ENCODE results near the gene MACF1.

The MACF1 gene

GRCh38 chr1:39266269-39266668 is 61.8 kb downstream of the MACF1 start:
- no peak for DNase-seq

DNA sequence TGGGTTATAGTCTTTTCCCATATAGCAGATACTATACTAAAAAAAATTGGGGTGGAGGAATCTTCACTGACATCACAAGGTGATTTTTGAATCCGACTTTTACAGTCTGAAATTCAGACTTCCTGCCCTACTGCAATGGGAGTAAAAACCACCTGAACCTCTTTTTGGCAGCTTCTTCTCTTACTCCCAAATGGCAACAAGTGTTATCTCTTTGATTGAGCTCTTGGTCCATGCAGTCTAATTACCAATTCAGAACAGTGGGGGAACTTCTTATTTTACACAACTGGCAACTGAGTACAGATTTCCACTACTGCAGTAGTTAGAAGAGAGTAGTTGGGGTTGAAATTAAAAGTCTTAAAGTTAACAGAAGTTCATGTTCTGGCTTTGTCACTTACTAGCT is 62.3 kb downstream of the MACF1 start:
- DNase-seq: no peak

GRCh38 chr1:39268112-39268581 is 63.7 kb downstream of the MACF1 start:
- no peak for DNase-seq

DNA sequence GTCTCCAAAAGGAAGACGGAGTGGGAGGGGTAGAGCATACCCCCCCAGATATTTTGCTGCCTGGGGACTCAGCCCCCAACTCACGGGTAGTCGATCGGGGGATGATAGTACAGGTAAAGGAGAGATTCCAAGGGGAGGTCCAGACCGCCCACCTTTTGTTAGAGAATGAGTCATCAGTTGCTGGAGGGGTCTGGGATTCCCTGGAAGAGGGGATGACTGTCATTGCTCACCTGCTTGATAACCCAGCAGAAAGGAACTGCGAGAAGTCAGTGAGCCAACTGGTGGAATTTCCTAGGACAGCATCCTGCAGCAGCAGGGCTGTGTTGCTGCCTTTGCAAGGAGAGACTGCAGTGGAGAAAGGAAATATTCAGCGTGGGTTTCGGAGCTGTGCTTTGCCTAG is 64.4 kb downstream of the MACF1 start:
- DNase-seq: no peak

GRCh38 chr1:39269349-39269748 is 64.9 kb downstream of the MACF1 start:
- no peak for DNase-seq

DNA sequence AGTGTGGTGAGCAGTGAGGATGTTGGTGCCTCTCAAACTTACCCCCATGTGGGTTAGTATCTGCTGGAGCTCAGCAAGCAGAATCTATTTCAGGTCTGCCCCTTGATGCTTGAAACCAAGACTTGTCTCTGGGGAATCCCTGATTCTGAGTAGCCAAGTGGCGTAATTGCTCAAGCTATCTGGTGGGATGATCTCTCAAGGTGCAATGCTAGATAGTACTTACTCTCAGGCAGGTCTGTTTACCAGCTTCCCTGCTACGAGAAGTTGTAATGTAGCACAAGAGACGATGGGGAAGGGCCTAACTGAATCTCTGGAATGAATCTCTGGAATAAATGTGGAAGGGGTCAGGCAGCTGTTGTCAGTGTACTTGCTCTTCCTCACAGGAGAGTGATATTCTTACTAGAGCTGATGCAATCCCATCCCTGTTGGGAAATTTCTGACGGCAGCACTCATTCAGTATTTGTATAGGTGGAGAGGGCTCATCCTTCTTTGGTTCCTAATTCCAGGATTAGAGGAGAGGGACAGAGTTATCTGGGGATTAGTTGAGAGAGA is 65.4 kb downstream of the MACF1 start:
- DNase-seq: no peak

DNA sequence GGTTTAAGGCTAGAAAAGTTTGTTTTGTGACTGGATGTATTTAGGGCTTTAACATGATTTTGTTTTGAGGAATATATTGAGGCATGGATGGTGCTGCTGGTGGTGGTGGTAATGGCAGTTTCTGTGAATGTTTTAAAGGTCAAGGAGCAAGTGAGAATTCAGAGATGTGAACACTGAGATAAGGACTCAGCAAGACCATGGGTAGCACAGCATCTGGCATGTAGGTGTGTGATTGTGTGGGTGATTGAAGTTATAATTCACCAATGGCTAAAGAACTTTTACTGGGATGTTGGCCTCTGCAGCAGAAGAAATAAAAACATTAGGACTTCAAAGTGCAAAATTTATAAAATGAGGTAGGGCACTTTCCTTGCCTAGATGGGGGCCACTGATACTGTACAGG is 65.9 kb downstream of the MACF1 start:
- DNase-seq: no peak

GRCh38 chr1:39272027-39272797 is 67.7 kb downstream of the MACF1 start:
- no peak for DNase-seq

- no peak for DNase-seq
Measured at GRCh38 chr1:39272798-39273469, 68.4 kb downstream of the MACF1 start.

DNA sequence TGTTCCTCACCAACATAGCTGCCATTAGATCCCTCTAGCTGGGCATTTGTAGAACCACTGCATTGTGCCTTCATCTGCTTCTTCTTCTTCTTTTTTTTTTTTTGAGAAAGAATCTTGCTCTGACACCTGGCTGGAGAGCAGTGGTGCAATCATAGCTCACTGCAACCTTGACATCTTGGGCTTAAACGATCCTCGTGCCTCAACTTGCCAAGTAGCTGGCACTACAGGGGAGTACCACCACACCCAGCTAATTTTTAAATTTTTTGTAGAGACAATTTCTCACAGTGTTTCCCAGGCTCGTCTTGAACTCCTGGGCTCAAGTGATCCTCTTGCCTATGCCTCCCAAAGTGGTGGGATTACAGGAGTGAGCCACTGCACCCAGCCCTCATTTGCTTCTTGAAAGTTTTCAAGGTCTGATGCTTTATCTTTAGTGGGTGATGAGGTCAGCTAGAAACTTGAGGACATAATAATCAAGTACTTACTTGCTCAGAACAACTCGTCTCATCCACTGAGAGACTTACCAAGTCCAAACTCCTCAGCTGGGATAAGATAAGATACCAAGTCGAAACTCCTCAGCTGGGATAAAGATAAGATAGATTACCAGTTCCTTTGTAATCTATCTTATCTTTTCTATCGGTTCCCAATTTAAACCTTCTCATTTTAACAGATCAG is 71.5 kb downstream of the MACF1 start:
- no peak for DNase-seq

DNA sequence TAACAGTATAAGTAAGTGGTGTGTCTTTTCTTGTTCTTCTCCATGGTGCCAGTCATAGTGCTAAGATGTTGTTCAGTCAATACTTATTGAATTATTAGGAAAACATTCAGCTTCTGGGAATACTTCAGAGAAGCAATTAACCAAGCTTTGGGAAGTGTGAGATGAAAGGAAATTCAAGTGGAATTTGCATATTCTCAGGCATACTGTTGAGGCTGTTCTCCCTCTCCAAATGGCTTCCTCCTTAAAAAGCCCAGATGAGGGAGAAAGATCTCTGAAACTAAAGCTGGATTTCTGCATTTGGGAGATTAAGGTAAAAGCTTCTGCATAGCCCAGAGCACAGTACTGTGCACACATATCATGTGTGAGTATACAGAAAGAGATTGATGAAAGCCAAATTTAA is 73.4 kb downstream of the MACF1 start:
- DNase-seq: no peak

DNA sequence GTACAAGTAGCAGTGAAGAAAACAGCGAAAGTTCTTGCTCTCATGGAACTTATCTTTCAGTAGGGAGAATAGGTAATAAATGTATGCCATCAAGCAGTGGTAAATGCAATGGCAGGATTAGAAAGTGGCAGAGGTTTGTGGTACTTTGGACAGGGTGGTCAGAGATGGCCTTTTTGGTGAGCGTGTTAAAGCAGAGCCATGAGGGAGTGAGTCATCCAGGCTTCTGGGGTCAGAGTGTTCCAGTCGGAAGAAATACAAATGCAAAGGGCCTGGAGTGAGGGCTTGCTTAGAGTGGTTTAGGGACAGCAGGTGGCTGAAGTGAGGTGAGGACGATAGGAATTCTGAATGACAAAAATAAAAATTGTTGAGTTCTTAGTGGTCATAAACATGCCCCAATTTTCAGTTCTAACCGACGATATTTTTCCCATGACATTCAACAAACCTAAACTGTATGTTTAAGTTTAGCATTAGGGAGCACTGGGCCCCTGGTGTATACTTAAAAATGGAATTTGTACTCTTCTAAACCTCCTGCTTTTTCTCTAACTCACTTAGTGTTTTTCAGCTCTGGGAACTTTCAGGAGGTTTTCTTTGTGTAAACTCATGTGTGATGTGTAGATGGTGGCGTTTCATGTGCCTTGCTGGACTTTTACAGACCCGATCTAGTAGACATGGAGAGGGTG is 78.2 kb downstream of the MACF1 start:
- DNase-seq: no peak

DNA sequence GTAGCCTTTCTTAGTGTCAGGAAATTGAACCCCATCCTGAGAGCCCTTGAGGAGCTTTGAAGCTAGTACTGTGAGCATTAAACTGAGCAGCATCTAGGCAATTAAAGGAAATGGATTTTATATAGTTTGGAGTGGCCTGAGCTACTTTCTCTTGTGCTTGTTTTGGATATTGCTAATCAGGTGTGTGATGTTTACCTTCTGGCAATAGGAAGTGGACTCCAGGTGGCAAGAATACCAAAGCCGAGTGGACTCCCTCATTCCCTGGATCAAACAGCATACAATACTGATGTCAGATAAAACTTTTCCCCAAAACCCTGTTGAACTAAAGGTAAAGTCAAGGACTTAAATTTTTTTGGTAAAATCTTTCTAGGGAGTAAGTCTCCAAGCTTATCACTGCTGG is 79.4 kb downstream of the MACF1 start:
- no peak for DNase-seq

- no peak for DNase-seq
Measured at GRCh38 chr1:39287541-39287940, 83.0 kb downstream of the MACF1 start.

GRCh38 chr1:39288735-39289465 is 84.4 kb downstream of the MACF1 start:
- DNase-seq: no peak

DNA sequence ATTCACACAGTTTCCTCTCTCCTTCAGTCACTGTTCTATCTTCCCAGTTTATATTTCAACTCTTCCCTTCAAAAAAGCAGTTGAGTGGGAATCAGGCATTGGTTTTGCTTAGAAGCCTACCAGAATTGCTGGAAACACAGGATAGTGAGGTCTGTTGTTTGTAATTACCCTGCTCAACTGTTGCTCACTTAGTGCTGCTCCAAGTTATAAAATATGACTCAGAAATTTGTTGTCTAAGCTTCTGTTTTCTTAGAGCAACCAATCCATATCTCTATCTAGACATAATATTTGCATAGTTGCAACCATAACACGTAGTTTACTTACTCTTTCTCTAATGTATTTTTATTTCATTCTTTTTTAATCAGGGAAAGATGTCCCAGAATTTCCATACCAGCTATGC is 87.9 kb downstream of the MACF1 start:
- DNase-seq: no peak

DNA sequence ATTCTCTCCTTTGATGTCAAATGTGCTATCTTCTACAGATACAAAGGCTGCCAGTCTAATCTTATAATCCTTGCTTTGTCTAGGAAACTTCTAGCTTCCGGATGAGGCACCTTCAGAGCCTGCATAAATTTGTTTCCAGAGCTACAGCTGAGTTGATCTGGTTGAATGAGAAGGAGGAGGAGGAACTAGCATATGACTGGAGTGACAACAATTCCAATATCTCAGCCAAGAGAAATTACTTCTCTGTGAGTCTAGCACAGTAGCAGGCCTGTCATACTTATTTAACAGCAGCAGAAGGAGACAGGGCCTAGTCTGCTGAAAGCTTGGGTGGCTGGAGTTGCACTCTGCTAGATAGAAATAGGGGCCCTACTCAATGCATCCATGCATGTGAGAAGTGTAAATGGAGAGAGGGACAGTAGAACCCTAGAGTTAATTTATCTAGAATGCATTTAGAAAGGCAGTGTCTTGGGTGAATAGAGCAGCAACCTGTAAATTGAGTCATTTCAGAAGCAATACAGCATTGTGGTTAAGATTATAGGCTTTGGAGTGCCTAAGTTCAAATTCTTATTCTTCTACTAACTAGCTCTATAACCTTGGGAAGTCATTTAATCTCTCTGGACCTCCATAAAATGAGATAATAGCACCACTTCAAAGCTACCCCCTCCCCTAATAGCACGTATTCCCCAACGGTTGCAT is 89.0 kb downstream of the MACF1 start:
- no peak for DNase-seq

DNA sequence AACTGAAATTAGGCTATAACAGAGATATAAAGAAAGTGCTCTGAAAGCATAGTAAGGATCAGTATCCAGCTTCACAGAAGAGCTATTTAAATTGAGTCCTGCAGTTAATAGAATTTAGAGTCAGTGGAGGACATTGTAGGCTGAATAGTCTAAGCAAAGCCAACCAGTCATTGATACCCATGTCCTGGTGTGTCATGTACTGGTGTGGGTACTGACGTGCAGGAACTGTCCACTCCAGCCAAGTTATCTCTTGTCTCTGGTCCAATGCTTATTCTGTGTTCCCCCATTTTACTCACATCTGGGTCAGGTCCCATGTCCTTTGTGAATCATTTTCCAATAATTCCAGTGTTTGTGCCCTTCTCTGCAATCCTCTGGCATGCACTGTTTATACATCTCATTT is 90.0 kb downstream of the MACF1 start:
- no peak for DNase-seq

GRCh38 chr1:39295901-39296300 is 91.4 kb downstream of the MACF1 start:
- DNase-seq: no peak

- DNase-seq: no peak
Measured at GRCh38 chr1:39297551-39297950, 93.1 kb downstream of the MACF1 start.

DNA sequence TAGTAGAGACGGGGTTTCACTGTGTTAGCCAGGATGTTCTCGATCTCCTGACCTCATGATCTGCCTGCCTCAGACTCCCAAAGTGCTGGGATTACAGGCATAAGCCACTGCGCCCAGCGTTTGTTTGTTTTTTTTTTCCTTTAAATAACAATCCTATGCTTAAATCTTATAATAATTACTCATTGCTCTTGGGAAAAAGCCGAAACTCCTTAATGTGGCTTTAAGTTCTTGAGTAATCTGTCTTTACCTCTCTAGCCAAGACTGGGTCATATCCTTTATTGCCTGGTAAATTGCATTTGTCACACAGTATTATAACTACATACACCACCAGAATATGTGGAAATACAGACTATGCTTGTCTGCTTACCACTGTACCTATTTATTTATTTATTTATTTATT is 97.1 kb downstream of the MACF1 start:
- DNase-seq: no peak

GRCh38 chr1:39305555-39305954 is 101.1 kb downstream of the MACF1 start:
- DNase-seq: no peak

Measured in activated CD4-positive, CD25-positive, alpha-beta regulatory T cell (primary cell).